HepG2 (cell line): ENCODE data around the gene CACNA2D3. TPM values are rescaled to one million over a fixed set of nuclear protein-coding genes. Genes with fewer than 3 reads are reported as not detected.

Experiments
- ATAC-seq: fragments of 200-7000 bp; cut with Tn5 transposase; 3 replicates; pipeline ENCODE4 v1.9.1; 2020; ENCODE audit warnings: mild to moderate bottlenecking, moderate library complexity
- BruUV-seq: library from RNA; stranded (reverse); fragments of 400-500 nt; replicated peaks from 2 replicates; lab custom pipeline; 2021; lab: Mats Ljungman, UMichigan
- CTCF ChIA-PET: fragments of 300-600 bp; formaldehyde crosslinking; extraction: SDS; loops from one replicate; lab custom pipeline; 2021; ENCODE audit warnings: low total read pairs, inconsistent platforms, low intra/inter-chr PET ratio; lab: Yijun Ruan, JAX
- POLR2A ChIA-PET: fragments of 350-600 bp; sonication (Branson Sonifier 250); formaldehyde crosslinking; loops from one replicate; lab custom pipeline; 2020; ENCODE audit warnings: antibody characterized with exemption, inconsistent platforms; lab: Yijun Ruan, JAX
- DNase-seq: peaks from one replicate; pipeline ENCODE4 v3.0.0-alpha.2; 2015; ENCODE audit warnings: low spot score
- FAIRE-seq: peaks from 3 replicates; lab custom pipeline; 2011; peaks lifted over from hg19 to GRCh38; lab: Jason Lieb, UNC
- H2AFZ ChIP-seq: one replicate; pipeline ENCODE4 v1.6.1; 2011; ENCODE audit warnings: low read length, inconsistent platforms
- H3K27ac ChIP-seq: fragments of 300-600 bp; 3 replicates; pipeline ENCODE4 v1.8.0; 2011; ENCODE audit warnings: mixed run types, mild to moderate bottlenecking, mixed read lengths, low read length, inconsistent platforms; ENCODE audit not compliant: insufficient read depth; ENCODE audit errors: extremely low read length
- H3K27me3 ChIP-seq, 2 experiments: fragments of 200-600 bp in 1 of 2; 2 replicates in 1 of 2; 3 replicates in 1 of 2; pipeline versions ENCODE4 v1.6.0 to v1.8.0; 2011; ENCODE audit warnings: low read length in 2 of 2, mild to moderate bottlenecking in 2 of 2, moderate library complexity in 2 of 2, inconsistent platforms in 1 of 2; ENCODE audit not compliant: insufficient read depth in 2 of 2, control insufficient read depth in 1 of 2
- H3K36me3 ChIP-seq, 2 experiments: fragments of 200-600 bp in 1 of 2; replicated peaks in 1 of 2; 2 replicates in 1 of 2; 3 replicates in 1 of 2; pipeline versions ENCODE4 v1.5.1 to v1.8.0; 2011; ENCODE audit warnings: low read length in 2 of 2, inconsistent platforms in 1 of 2; ENCODE audit not compliant: insufficient read depth in 2 of 2, control insufficient read depth in 1 of 2
- H3K4me1 ChIP-seq: 2 replicates; pipeline ENCODE4 v1.5.1; 2012; ENCODE audit warnings: low read length, inconsistent platforms; ENCODE audit not compliant: insufficient read depth
- H3K4me2 ChIP-seq: 2 replicates; pipeline ENCODE4 v1.6.0; 2011; ENCODE audit warnings: low read depth, low read length, inconsistent platforms
- H3K4me3 ChIP-seq, 3 experiments: fragments of 200-600 bp in 1 of 3; sonication (generic), shearing (Covaris generic) in 1 of 3; replicated peaks in 1 of 3; 2 replicates each; pipeline ENCODE4 v1.5.1; 2011 to 2016; ENCODE audit warnings: low read length in 3 of 3, inconsistent platforms in 2 of 3, low read depth in 2 of 3, mild to moderate bottlenecking in 2 of 3, control low read depth in 1 of 3, mixed read lengths in 1 of 3; ENCODE audit not compliant: insufficient read depth in 1 of 3
- H3K79me2 ChIP-seq: one replicate; pipeline ENCODE4 v1.6.1; 2011; ENCODE audit warnings: low read length, inconsistent platforms; ENCODE audit not compliant: insufficient read depth
- H3K9ac ChIP-seq: 2 replicates; pipeline ENCODE4 v1.6.0; 2011; ENCODE audit warnings: mild to moderate bottlenecking, low read depth, low read length, inconsistent platforms; ENCODE audit not compliant: insufficient read depth
- H3K9me3 ChIP-seq: 2 replicates; pipeline ENCODE4 v1.5.1; 2012; ENCODE audit warnings: mild to moderate bottlenecking, low read length
- H4K20me1 ChIP-seq: 2 replicates; pipeline ENCODE4 v1.6.0; 2011; ENCODE audit warnings: inconsistent platforms, mild to moderate bottlenecking, low read length, moderate library complexity; ENCODE audit not compliant: insufficient read depth
- FOXC1 ChIP-seq: sonication (generic); formaldehyde crosslinking; IDR thresholded peaks from 2 replicates; pipeline ENCODE4 v1.8.0; 2022; ENCODE audit warnings: mild to moderate bottlenecking, missing genetic modification reagents, borderline replicate concordance
- MTF1 ChIP-seq: sonication (generic); formaldehyde crosslinking; IDR thresholded peaks from 2 replicates; pipeline ENCODE4 v1.5.0; 2020; ENCODE audit warnings: missing genetic modification reagents
- MYC ChIP-seq: sonication (generic); formaldehyde crosslinking; IDR thresholded peaks from 2 replicates; pipeline ENCODE4 v1.9.0; 2021; ENCODE audit warnings: missing genetic modification reagents, borderline replicate concordance
- RNF2 ChIP-seq: fragments of 450-650 bp; conservative IDR thresholded peaks from 2 replicates; pipeline ENCODE4 v1.6.1; 2016; ENCODE audit warnings: low read depth
- TFE3 ChIP-seq: IDR thresholded peaks from 2 replicates; pipeline ENCODE4 v1.6.1; 2016
- ZKSCAN5 ChIP-seq: sonication (generic); formaldehyde crosslinking; IDR thresholded peaks from 2 replicates; pipeline ENCODE4 v1.5.1; 2020; ENCODE audit warnings: mild to moderate bottlenecking, missing genetic modification reagents
- ZNF292 ChIP-seq: sonication (generic); formaldehyde crosslinking; IDR thresholded peaks from 2 replicates; pipeline ENCODE4 v1.8.1; 2022; ENCODE audit warnings: mild to moderate bottlenecking, low read depth, missing genetic modification reagents, borderline replicate concordance
- ZNF496 ChIP-seq: sonication (generic); formaldehyde crosslinking; IDR thresholded peaks from 2 replicates; pipeline ENCODE4 v1.8.1; 2023; ENCODE audit warnings: mild to moderate bottlenecking, moderate library complexity, missing genetic modification reagents; ENCODE audit not compliant: insufficient replicate concordance
- ZNF749 ChIP-seq: sonication (generic); formaldehyde crosslinking; IDR thresholded peaks from 2 replicates; pipeline ENCODE4 v1.8.0; 2022; ENCODE audit warnings: mild to moderate bottlenecking, missing genetic modification reagents, moderate library complexity, borderline replicate concordance
- WGBS: methylation state at CpG from one replicate; pipeline ENCODE4 v1.1.6; 2017; ENCODE audit warnings: low lambda C conversion rate; 5-methylcytosine and 5-hydroxymethylcytosine counted together
- in situ Hi-C: cut with HindIII; loops from 2 replicates; pipeline ENCODE4 v1.10.0; 2017; ENCODE audit warnings: low pct_unique_long_range_greater_than_20kb; ENCODE audit not compliant: extremely low pct_ligation_motif_present
- intact Hi-C: fragments of 100-400 bp; cut with micrococcal nuclease; formaldehyde crosslinking; loops from one replicate; pipeline ENCODE4 v1.10.0; 2022; ENCODE audit not compliant: unreplicated experiment
- polyA plus RNA-seq, 8 experiments: library from polyadenylated mRNA; depleted of rRNA in 3 of 8; stranded (reverse) in 7 of 8; unstranded in 1 of 8; fragments of >200 nt; fragmentation: Illumina TruSeq in 4 of 8; extraction: Trizol in 4 of 8; gene quantifications; 2 replicates each; pipeline versions ENCODE4 v1.2.1 to v1.2.3, GENCODE V29; 2011 to 2016; ENCODE audit warnings: low read depth in 4 of 8, missing spikeins in 1 of 8, mixed read lengths in 1 of 8; ENCODE audit not compliant: insufficient read depth in 1 of 8
- total RNA-seq, 5 experiments: library from RNA; depleted of rRNA; stranded (reverse); fragments of >200 nt; fragmentation: Illumina TruSeq; extraction: Trizol; gene quantifications; 2 replicates each; pipeline ENCODE4 v1.2.3, GENCODE V29; 2016; ENCODE audit warnings: low read depth in 1 of 5
- TF ChIP-seq, protein P1 (sequence below): sonication (generic); formaldehyde crosslinking; IDR thresholded peaks from 2 replicates; pipeline ENCODE4 v1.8.1; 2023; ENCODE audit warnings: mild to moderate bottlenecking, moderate library complexity, missing genetic modification reagents
- TF ChIP-seq, protein P2 (sequence below): sonication (generic); formaldehyde crosslinking; IDR thresholded peaks from 2 replicates; pipeline ENCODE4 v1.4.0; 2020; ENCODE audit warnings: low read depth, missing genetic modification reagents

Gene CACNA2D3
- total and polyA plus RNA-seq, 2 of the 13 experiments (the other 11 are each of a cell fraction or from before 2014, with no cell fraction given) = not detected

GRCh38 chr3:54087581-54088410 lies 34.6 kb upstream of the CACNA2D3 start (continued):
- TF ChIP-seq FOXC1 (no peak), TFE3 (CRISPR knock-in tag) (no peak), RNF2 (no peak)

- Histone ChIP-seq H3K27me3 (peaks cover 0 to under 1% of the 10 kb centered on the region in 2 experiments; a peak in 1 of 5 replicates), H2AFZ (no peak overlapping the region), H3K9me3 (no peaks in the 10 kb centered on the region), H4K20me1 (no peaks in the 10 kb centered on the region), H3K4me1 (no peaks in the 10 kb centered on the region), H3K27ac (no peak overlapping the region), H3K4me3 (no peak overlapping the region), H3K4me2 (no peak overlapping the region), H3K36me3 (no peaks in the 10 kb centered on the region), H3K79me2 (no peaks in the 10 kb centered on the region), H3K9ac (no peak overlapping the region)
- CTCF ChIA-PET = no interaction called here
- DNase-seq (no peak), FAIRE-seq (no peak), ATAC-seq (no peak)
- no TSS peak for BruUV-seq
- intact Hi-C loops = no loop called here
- POLR2A ChIA-PET = no interaction called here
- 31% methylated on average over 5 of the region's 5 CpGs for WGBS
- in situ Hi-C loops = no loop called here
- TF ChIP-seq ZNF496 (CRISPR knock-in tag) (no peak), MYC (CRISPR knock-in tag) (no peak), ZKSCAN5 (CRISPR knock-in tag) (no peak), ZNF749 (CRISPR knock-in tag) (no peak), MTF1 (no peak), ZNF292 (no peak)
- TF ChIP-seq, protein P1, sequence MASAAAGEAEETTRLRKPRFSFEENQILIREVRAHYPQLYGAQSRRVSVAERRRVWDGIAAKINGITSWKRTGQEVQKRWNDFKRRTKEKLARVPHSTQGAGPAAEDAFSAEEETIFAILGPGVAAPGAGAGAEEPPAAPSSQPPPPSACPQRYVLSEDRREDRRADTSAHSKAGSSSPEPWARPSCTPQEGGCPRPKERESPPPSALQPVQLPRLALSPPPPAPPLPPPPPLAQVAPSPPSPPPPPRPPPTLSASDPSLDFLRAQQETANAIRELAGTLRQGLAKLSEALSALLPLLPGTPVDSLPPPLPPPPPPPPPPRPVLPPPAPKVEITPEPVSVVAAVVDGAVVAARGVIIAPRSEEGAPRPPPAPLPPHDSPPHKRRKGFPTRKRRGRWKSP (CRISPR knock-in tag) = no peak
- TF ChIP-seq, protein P2, sequence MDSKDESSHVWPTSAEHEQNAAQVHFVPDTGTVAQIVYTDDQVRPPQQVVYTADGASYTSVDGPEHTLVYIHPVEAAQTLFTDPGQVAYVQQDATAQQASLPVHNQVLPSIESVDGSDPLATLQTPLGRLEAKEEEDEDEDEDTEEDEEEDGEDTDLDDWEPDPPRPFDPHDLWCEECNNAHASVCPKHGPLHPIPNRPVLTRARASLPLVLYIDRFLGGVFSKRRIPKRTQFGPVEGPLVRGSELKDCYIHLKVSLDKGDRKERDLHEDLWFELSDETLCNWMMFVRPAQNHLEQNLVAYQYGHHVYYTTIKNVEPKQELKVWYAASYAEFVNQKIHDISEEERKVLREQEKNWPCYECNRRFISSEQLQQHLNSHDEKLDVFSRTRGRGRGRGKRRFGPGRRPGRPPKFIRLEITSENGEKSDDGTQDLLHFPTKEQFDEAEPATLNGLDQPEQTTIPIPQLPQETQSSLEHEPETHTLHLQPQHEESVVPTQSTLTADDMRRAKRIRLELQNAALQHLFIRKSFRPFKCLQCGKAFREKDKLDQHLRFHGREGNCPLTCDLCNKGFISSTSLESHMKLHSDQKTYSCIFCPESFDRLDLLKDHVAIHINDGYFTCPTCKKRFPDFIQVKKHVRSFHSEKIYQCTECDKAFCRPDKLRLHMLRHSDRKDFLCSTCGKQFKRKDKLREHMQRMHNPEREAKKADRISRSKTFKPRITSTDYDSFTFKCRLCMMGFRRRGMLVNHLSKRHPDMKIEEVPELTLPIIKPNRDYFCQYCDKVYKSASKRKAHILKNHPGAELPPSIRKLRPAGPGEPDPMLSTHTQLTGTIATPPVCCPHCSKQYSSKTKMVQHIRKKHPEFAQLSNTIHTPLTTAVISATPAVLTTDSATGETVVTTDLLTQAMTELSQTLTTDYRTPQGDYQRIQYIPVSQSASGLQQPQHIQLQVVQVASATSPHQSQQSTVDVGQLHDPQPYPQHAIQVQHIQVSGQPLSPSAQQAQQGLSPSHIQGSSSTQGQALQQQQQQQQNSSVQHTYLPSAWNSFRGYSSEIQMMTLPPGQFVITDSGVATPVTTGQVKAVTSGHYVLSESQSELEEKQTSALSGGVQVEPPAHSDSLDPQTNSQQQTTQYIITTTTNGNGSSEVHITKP (CRISPR knock-in tag) = no peak
These were observed 28.7 kb upstream of the CACNA2D3 start for GRCh38 chr3:54093491-54094248.
